Ishikawa (cell line): ENCODE data around the gene FCHSD2.

ENCODE experiments used
- EGR1 ChIP-seq: IDR thresholded peaks from 2 replicates; pipeline ENCODE4 v1.6.1; 2012
- EP300 ChIP-seq: IDR thresholded peaks from 2 replicates; pipeline ENCODE4 v1.6.1; 2012; ENCODE audit warnings: borderline replicate concordance
- MAX ChIP-seq: IDR thresholded peaks from 2 replicates; pipeline ENCODE4 v1.6.1; 2012
- REST ChIP-seq: IDR thresholded peaks from 2 replicates; pipeline ENCODE4 v1.6.1; 2012; ENCODE audit warnings: low read depth, mild to moderate bottlenecking
- TAF1 ChIP-seq: IDR thresholded peaks from 2 replicates; pipeline ENCODE4 v1.6.1; 2012; ENCODE audit warnings: low read depth, mild to moderate bottlenecking
- YY1 ChIP-seq: IDR thresholded peaks from 2 replicates; pipeline ENCODE4 v1.6.1; 2012; ENCODE audit warnings: low read depth
- ZBTB7A ChIP-seq: IDR thresholded peaks from 2 replicates; pipeline ENCODE4 v1.6.1; 2012; ENCODE audit warnings: low read depth

- no peak for TF ChIP-seq EP300
- TF ChIP-seq REST: no peak
- TF ChIP-seq MAX: no peak
- no peak for TF ChIP-seq EGR1
- TF ChIP-seq YY1: no peak
- no peak for TF ChIP-seq ZBTB7A
- TF ChIP-seq TAF1: no peak
These were observed 16.4 kb upstream of the FCHSD2 start for GRCh38 chr11:73158356-73159051.
